GM21390 (cell line): Measurements from ENCODE around the gene RORC.

Source experiments
- ATAC-seq: cut with Tn5 transposase; IDR thresholded peaks from one replicate; pipeline ENCODE4 v1.9.1; 2021; ENCODE audit not compliant: unreplicated experiment

RORC gene

DNA sequence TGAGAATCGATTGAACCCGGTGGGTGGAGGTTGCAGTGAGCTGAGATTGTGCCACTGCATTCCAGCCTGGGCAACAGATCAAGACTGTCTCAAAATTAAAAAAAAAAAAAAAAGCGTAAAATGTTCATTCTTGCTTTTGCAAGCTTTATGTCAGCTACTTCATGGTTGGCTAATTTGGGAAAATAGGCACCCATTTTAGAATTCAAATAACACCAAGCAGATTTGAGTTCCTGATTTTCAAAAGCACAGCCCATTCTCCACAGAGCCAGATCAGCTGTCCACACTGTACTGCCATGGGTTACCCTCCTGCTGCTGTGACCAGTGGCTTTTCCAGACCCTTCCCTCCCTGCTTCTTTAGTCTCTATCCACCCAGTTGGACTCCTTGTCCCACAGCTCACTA lies 17.5 kb upstream of the RORC start:
- no peak for ATAC-seq

DNA sequence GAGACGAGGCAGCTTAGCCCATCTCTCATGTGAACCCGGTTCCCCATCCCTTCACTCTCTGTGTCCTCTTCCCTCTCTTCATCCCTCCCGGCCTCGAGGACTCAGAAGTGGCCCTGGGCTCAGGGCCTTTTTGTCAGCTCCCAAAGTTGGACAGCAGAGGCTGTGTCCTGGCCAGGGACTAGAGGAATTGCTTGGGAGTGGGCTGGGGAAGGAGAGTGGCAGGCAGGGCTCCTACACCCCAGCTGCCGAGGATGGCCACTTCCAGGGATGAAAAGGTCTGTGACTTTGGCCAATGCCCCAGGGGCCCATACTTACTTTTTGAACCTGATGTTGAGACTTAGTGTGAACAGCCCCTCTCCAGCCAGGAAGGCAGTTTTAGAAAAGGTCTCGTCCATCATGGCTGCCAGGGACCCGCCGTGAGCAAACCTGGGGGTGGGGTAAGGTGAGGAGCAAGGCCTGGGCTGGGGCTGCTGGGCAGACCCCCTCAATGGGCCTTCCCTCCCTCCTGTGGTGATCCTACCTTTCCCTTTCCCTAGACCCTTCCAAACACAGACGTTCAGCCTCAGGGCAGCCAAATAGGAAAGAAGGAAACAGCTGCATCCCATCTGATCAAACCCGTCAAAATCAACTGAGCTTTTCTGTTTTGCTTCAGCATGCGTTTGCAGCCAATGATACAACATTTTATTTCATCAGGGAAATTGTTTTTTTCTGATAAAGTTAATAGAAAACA lies 16.4 kb upstream of the RORC start:
- ATAC-seq, result no peak

DNA sequence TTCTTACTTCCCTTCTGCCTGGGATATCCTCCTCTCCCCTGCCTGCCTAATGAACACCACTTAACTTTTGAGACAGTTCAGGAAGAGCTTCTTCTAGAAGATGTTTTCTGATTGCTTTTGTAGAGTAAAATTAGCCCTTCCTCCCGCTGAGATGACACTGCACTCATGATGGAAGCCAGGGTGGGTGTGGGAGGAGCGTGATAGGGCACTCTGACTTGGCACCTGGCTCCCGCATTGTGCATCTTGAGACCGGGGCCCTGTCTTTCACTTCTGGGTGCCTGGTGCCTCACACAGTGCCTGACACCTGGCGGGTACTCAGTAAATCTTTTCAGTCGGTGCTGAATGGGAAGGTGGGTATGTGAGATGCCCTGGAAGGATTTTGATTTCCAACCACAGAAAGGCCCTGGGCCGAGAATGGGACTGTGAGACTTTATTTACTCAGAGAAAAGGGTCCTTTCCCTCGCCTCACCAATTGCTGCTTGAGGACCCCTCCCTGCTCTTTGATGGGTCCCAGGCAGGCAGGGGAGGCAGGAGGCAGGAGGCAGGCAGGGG lies 15.2 kb upstream of the RORC start:
- no peak for ATAC-seq

DNA sequence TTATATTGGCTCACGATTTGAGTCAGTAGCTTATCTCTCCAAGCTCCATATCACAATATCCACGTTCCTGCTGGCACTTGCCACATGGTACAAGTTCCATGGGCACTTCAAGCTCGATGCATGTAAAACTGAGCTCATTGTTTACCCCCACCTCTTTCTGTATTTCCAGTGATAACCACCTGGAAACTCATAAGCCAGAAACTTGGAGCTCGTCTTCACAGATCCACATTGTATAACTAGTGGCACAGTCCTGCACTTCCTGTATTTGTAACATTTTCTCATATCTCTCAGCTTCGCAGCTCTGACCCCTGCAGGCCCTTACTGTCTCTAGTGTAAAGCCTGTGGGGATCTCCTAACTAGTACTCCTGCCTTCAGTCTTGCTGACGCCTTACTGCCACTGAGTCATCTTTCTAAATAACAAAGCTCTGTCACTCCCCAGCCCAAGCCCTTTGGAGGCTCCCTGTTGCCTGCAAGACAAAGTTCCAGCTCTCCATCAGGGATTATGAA lies 14.5 kb upstream of the RORC start:
- no peak for ATAC-seq

DNA sequence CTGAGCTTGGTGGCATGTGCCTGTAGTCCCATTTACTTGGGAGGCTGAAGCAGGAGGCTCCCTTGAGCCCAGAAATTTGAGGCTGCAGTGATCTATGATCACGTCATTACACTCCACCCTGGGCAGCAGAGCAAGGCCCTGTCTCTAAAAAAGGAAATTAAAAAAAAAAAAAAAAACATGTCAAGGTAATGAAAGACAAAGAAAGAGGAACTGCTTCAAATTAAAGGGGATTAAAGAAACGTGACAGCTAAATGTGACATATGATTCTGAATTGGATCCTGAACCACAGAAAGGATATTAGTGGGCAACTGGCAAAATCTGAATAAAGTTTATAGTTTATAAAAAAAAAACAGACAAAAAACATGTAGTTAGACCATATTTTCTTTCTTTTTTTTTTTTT lies 11.8 kb upstream of the RORC start:
- ATAC-seq, result no peak

DNA sequence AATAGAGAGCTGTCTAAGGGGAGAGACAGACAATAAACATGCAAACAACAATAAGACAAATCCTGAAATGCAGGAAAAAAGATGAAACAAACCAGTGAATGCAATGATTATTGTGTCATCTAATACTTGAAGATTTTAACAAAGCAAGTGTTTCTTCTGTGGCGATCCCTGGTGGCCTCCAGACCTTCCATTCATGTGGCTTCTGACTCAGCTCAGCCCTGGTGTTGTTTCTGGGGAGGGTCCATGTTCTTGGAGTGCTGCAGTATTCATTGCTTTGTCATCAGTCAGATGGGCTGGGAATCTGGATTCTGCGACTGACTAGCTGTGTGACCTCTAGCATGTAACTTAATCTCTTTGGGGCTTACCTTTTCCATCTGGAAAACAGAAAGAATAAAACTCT lies 9.5 kb upstream of the RORC start:
- no peak for ATAC-seq

DNA sequence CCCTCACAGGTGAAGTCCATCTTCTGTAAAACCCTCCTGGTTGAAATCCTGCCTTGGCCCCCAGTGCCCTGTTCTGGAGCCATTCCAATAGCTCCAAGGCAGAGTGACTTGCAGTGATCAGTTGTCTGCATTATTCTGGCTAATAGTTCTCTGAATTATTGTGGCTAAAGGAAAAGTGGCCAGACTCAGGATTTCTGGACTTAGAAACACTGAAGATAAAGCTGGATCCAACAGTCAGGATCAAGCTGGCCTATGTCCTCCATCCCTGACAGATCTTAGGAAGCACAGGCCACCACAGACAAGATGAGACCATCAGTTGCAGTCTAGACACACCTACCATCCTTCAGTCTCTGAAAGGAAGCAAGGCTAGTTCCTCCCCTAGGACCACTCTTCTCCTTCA lies 8.8 kb upstream of the RORC start:
- no peak for ATAC-seq

DNA sequence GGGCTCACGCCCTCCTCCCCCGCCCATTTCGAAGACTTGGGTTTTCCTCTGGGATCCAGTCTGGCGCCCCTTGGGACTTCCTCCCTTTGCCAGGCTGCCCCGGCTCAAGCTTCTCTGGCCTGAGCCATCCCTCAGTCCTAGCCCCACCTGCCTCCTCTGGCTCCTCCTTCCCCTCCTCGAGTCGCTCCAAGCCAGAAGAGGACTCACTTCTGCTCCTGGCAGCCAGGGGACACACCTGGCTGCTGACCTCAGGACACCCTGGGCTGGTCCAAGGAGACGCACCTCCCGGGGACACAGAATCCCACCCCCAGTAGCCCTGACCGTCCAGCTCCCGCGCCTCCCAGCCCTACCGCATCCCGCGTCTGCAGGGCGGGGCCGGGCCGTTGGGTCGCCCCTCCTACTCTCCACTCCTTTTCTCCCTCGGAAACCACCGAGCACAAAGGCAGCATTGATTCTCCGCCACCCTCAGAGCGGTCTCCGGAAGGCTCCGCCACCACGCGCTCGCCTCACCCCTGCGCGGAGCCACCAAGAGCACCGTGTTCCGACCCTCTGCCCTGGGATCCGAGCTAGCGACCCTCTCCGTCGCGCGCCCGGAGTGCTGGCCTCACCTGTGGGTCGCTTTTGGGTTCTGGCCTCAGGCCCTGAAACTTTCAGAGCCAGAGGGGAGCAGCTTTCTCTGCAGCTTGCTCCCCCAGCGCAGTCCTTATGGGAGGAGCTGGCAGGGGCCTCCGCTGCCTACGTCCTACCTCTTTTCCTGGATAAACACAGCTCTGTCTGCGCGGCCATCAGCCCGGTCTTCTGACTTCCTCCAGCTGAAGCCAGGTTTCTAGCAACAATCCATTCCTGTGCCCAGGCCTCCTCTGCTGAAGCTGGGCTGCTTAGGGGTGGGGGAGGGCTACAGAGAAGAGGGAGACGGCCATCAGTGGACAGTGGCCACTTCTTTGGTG lies 8.1 kb upstream of the RORC start, which contains the start of gene C2CD4D:
Gene C2CD4D (minus strand): TSS at position 364 of the 947 bp plus-strand sequence. CDS start 831 bp downstream, outside the sequence.
- no peak for ATAC-seq

DNA sequence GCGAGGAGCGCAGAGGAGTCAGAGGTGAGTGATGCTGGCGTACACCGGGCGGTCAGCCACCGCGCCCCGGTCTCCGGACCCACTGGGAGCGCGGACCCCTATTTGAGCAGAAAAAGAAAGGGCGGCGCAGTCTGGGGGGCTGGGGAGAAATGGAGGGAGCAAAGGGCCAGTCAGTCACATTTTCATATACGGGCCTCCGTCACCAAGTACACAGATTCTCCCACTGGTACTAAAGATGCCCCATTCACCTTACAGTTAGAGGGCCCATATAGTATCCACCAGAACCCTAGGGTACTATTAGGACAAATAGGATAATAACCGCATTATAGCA lies 7.4 kb upstream of the RORC start:
- ATAC-seq, result no peak

DNA sequence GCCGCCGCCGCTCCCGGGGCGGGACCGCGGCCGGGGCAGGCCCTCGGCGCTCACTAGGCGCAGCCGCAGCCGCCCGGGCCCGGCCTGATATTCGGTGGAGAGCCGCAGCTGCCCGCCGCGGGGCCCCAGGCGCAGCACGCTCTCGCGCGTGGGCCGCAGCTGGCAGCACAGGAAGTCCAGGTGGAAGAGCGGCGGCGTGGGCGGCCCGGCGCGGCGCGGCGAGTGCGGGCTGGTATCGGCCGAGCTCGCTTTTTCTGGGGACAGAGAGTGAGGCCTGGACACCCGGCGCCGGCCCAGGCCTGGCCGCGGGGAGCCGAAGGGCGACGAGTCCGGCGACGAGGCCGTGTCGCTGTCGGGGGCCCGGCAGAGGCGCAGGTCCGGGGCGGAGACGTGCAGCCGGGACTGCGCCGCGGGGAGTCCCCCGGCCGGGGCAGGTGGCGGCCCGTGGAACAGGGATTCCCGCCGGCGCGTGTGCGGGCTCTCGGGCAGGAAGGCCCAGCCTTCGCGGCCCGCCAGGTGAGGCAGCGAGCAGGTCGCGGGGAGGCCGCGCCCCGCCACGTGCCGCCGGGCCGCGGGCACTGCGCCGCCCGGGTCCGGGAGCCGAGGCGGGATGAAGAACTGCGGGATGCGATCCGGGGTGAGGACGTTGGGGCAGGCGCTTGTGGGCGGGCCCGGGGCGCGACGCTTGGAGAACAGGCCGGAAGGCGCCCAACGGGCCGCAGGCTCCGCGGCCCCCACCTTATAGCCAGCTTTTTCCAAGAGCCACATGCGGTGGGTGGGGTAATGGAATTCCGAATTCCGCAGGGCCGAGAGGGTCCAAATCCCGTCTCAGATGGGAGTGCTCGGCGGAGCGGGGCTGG lies 6.8 kb upstream of the RORC start:
- ATAC-seq, result no peak

DNA sequence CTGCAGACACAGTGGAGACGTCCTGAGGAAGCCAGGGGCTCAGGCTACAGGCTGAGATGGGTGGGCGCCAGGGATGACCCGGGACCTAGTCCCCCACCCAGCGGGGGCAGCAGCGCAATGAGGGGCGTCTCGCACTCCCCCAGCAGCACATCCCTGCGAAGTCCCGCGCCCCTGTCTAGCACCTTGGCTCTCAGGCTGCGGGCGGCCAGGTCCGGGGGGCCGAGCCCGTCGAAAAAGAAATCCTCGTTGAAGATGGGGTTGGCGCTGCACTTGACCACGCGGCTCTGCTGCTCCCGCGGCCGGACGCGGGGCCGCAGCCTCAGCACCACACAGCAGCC lies 6.3 kb upstream of the RORC start:
- no peak for ATAC-seq

DNA sequence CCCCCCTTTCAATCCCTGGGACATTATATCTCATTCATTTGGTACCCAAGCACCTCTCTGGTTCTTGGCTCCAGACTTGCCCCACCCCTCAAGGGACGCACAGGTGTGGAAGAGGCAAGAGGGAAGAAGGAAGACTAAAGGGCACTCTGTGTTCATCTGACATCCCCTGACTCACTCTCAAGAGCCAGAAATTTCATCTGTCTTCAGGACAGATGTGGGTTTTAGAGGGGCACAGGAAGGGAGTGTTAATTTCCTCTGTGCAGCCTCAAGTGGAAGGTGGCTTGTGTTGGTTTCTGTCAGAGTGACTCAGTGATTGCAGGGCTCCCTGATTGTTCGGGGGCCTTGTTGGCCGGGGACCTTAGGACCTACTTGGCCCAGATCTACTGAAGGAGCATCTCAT lies 5.6 kb upstream of the RORC start:
- ATAC-seq, result no peak

DNA sequence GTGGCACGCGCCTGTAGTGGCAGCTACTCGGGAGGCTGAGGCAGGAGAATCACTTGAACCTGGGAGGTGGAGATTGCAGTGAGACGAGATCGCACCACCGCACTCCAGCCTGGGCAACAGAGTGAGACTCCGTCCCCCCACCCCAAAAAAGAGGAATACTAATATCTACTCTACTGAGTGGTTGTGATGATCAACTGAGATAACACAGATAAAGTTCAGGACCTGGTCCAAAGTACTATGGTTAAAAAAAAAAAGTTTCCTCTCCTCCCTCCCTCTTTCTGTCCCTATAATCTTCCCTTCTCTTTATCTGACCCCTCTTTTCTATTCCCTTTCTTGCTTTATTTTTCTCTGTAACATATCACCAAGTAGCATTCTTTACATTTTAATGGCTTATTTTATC lies 4.0 kb upstream of the RORC start:
- ATAC-seq, result no peak

DNA sequence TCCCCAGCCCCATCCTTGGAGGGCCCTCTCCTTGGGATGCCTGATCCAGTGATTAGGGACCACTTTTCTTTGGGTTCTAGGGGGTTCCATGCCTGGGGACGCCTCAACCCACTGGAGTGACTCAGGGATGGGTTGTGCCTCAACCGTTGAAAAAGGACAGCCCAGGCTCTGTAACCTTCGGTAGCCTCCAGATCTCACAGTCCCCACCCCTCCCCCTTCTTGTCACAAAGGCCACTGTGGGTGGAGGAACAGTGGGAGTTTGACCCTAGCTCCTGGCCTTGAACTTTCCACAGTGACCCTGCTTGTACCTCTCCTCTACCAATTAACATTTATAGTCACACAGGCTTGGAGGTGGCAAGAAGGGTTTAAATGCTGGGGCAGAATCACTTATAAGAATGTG lies 2.6 kb upstream of the RORC start:
- ATAC-seq, result no peak

DNA sequence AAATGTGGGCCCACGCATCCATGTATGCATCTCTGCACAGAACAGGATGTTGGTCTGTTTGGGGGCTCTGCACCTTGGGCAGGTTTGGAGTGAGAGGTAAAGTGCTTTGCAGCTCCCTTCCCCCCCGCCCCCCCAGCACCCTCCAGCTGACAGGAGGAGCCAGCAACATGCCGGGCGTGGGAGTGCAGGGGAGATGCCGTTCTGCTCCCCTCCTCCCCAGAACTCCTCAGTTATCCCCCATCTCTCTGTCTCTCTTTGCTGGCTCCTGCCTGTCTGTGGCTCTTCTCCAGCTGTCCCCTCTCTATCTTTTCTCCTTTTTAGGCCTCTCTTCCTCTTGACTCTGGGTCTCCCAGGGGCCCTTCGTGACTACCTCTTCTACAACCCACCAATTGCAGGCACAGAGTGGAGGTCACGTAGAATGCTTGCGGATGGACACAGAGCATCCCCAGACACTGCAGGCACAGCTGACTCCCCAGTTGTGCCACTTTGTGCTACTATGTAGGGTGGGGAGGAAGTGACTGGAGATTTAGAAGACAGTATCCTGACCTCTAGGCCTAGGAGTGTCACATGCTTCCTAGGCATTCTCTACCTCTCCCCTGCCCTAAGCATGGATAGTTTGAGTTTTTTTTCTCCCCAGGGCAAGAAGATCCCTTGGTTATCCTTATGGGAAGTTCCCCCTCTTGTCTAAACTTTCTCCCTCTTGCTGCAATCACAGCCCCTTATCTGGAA lies 1.7 kb upstream of the RORC start:
- no peak for ATAC-seq

DNA sequence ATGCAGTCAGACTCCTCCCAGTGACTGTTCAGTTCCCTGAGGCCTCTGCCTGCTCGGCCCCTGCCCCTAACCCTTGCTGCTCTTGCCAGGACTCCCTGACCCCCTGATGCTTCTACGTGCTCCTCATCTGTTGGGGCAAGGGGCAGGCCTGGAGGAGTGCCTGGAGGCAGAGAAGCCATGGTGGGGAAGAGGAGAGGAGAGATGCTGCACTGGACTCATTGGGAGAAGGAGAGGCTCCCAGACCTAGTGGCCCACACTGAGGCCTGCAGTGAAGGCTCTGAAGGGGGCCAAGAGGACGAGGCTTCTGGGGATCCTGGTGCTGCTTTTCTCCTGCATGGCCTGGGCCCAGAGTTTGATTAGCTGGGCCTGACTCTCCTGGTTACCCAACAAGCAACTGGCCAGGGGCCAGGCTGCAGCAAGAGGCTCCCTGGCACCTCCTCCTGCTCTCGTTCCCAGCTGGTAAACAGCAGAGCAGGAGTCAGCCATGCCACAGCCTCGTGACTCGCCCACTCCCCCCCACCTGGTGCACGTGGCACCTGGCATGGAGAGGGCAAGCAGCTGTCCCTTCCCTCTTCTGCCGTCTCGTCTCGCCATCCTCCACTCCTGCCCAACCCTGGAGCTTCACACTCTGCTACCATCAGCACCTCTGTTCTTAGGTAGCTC lies 847 bp upstream of the RORC start:
- ATAC-seq, result no peak

DNA sequence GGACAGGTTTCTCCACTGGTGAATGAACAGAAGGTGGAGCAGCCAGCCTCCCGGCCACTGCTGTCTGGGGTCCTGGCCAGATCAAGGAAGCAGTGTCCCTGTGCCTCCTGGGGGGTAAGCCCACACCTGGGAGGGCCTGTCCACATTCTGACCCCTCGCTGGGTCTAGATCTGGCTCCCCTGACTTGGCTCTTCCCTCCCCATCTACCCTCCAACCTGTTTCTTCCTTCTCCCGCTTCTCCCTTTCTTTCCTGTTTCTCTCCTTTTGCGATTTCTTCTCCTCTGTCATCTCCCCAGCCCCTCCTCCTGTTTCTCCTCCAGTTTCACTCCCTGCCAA lies 378 bp downstream of the RORC start:
- no peak for ATAC-seq

DNA sequence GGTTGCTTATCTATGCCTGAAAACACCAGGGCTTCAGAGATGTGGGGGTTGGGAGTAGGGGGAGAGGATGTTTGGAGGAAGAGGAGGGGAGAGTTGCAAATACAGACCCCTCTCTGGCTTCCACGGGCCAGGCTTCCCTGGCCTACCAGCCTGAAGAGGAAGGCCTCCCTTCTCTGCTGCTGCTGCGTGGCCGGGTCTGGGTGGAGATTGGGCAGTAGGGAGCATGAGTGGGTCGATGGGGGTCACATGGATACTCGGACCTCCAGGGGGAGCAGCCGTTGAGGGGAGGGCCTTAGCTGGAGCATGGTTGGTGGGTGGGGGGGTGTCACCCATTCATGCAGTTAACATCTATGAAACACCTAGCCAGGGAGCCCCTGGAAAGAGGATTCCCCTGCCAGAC lies 1.5 kb downstream of the RORC start:
- no peak for ATAC-seq

DNA sequence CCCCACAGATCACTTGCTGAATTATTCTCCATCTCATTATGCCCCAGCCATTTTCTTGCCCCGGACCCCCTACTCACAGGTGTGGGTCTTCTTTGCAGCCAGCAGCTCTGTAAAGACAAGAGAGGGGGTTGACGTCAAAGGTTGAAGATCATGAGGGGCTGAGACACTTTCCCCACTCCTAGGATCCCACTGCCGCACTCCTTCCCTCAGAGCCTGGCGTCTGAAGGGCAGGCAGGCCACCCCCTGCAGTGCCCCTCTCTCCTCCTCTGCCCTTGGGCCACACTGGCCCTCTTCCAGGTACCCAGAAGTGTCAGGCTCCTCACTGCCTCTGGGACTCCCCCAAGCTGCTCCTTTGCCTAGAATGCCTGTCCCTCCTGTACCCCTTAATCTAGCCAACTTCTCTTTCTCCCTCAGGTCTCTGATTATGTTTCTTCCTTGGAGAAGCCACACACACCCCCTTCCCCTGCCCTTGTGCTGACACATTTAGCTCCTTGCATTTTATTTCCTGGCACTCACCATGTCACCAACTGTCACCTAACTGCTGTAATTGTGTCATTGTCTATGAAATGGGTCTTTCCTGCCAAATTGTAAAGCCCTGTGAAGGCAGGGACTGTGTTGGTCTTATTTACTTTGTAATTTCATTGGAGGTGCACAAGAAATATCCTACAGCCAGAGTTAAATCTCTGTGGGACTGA lies 2.1 kb downstream of the RORC start:
- no peak for ATAC-seq
